Upper lobe of right lung (tissue), 1 donor: ENCODE data around the gene TM2D3. TPM values are rescaled to one million over a fixed set of nuclear protein-coding genes. Genes with fewer than 3 reads are reported as not detected.

ENCODE experiments used
- ATAC-seq: fragments of 200-7000 bp; cut with Tn5 transposase; one replicate; pipeline ENCODE4 v1.9.1; 2020; ENCODE audit warnings: mild to moderate bottlenecking, moderate library complexity
- DNase-seq: peaks from one replicate; pipeline ENCODE4 v3.0.0-alpha.2; 2020
- H3K27ac ChIP-seq: fragments of 200-600 bp; one replicate; pipeline ENCODE4 v1.8.0; 2022
- H3K27me3 ChIP-seq: fragments of 200-600 bp; one replicate; pipeline ENCODE4 v1.8.0; 2022; ENCODE audit warnings: mild to moderate bottlenecking
- H3K36me3 ChIP-seq: fragments of 200-600 bp; one replicate; pipeline ENCODE4 v1.8.0; 2022
- H3K4me1 ChIP-seq: fragments of 200-600 bp; one replicate; pipeline ENCODE4 v1.8.0; 2022
- H3K4me3 ChIP-seq: fragments of 200-600 bp; one replicate; pipeline ENCODE4 v1.8.0; 2022; ENCODE audit warnings: mild to moderate bottlenecking
- H3K9me3 ChIP-seq: fragments of 200-600 bp; one replicate; pipeline ENCODE4 v1.8.0; 2022
- CTCF ChIP-seq: fragments of 200-600 bp; IDR thresholded peaks from one replicate; pipeline ENCODE4 v1.8.0; 2022; ENCODE audit warnings: antibody characterized with exemption
- intact Hi-C: fragments of 100-400 bp; cut with DNase I; formaldehyde crosslinking; loops from one replicate; pipeline ENCODE4 v1.11.0; 2022
- total RNA-seq: library from RNA; stranded (reverse); fragmentation: NEBNext Ultra II Directional; extraction: Animal tissue kit (Norgen Biotek cat#: 25700); gene quantifications from one replicate; pipeline ENCODE4 v1.2.1, GENCODE V29; 2021
- donor health status: DM: no; HTN: yes; CAD: no; lungs with severe emphysema.

Gene TM2D3
- total RNA-seq, 1 donor from 2014 or later: 47.4 TPM

DNA sequence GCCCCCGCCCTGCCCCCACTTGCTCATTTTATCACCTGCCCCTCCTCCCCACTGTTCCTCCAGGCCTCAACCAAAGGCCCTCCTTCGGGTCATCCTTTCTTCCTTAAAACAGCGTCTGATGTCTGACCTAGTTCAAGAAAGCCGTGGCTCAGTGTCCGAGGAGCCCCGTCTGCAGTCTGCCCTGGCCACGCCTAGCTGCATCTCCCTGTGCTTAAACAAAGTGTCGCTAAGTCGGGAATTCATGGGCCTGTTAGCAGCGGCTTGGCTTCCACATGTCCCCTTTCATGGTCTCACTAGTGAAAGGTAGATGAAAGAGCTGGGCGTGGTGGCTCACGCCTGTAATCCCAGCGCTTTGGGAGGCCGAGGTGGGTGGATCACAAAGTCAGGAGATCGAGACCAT is 41.2 kb downstream of the TM2D3 start:
- DNase-seq (no peak), ATAC-seq (no peak)
- Histone ChIP-seq H3K4me1 (no peaks in the 10 kb centered on the region), H3K4me3 (no peak overlapping the region), H3K27me3 (no peaks in the 10 kb centered on the region), H3K9me3 (no peaks in the 10 kb centered on the region), H3K27ac (no peak overlapping the region), H3K36me3 (no peaks in the 10 kb centered on the region)
- intact Hi-C loops: no loop called here
- TF ChIP-seq CTCF: no peak

GRCh38 chr15:101610611-101611000 is 41.6 kb downstream of the TM2D3 start:
- Histone ChIP-seq H3K9me3 (no peaks in the 10 kb centered on the region), H3K4me1 (no peaks in the 10 kb centered on the region), H3K27me3 (no peaks in the 10 kb centered on the region), H3K36me3 (no peaks in the 10 kb centered on the region), H3K4me3 (no peak overlapping the region), H3K27ac (no peak overlapping the region)
- no peak for DNase-seq
- no peak for TF ChIP-seq CTCF
- ATAC-seq: no peak
- intact Hi-C loops: no loop called here

DNA sequence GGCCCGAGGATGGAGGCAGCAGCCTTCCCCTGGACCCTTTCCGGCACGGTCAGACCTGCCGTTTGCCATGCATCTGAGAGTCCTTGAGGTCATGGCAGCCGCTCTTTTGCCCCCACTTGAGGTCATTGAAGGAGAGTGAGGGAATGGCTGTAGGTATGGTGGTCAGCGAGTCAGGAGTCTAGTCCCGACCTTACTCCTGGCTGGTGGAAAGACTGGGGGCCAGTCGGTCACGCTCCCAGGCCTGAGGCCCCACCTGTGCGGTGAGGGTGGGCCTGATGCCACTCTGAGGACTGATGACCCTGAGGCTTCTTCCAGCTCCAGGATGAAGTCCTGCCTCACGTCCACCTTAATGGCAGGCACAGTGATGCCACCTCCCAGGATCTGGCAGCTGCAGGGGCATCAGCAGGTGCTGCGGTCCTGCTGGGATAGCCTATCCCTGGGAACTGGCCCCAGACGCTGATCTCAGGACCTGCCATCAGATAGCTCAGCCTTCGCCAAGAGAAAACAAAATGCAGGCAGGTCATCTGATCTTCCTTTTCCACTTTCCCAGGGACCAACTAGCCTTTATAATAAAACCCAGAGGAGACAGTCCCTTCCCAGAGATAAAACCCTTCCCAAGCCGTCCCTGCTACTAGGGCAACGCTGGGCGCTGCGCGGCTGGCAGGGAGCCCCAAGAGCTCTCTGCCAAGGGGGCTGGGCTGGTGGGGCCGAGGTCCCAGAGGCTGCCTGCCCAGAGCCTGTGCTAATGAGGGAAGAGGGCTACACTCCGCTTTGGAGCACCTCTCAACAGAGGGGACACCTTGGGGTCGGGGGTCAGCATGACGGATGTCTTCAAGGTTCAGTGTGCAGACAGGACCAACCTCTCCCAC is 42.2 kb downstream of the TM2D3 start:
- Histone ChIP-seq H3K4me1 (no peaks in the 10 kb centered on the region), H3K27ac (no peak overlapping the region), H3K4me3 (no peak overlapping the region), H3K36me3 (no peaks in the 10 kb centered on the region), H3K9me3 (no peaks in the 10 kb centered on the region), H3K27me3 (no peaks in the 10 kb centered on the region)
- TF ChIP-seq CTCF: no peak
- ATAC-seq: no peak
- DNase-seq: no peak
- intact Hi-C loops: no loop called here

GRCh38 chr15:101608201-101608600 is 44.0 kb downstream of the TM2D3 start:
- Histone ChIP-seq H3K9me3 (no peaks in the 10 kb centered on the region), H3K4me3 (no peak overlapping the region), H3K4me1 (no peaks in the 10 kb centered on the region), H3K27ac (no peak overlapping the region), H3K27me3 (no peaks in the 10 kb centered on the region), H3K36me3 (no peaks in the 10 kb centered on the region)
- no peak for DNase-seq
- no peak for ATAC-seq
- no peak for TF ChIP-seq CTCF
- intact Hi-C loops: no loop called here

DNA sequence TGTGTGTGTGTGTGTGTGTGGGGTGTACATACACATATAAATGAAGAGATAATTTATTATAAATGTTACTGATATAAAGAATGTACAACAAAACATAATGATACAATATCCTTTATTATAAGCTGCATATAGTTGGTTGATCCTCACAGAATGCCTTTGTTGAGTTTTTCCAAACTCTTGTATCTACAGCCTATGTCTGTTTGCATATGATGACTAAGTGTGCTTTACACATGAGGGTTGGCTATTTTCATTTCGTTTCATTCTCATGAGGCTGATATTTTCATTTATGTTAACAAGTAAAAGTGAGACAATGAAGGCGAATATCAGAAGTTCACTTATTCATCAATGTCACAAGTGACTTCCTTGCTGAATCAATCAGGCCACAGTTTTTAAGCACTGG is 45.1 kb downstream of the TM2D3 start:
- DNase-seq: no peak
- no peak for TF ChIP-seq CTCF
- Histone ChIP-seq H3K27ac (no peak overlapping the region), H3K4me3 (no peak overlapping the region), H3K4me1 (no peaks in the 10 kb centered on the region), H3K27me3 (peaks cover 8% of the 10 kb centered on the region), H3K36me3 (no peaks in the 10 kb centered on the region), H3K9me3 (no peaks in the 10 kb centered on the region)
- no peak for ATAC-seq
- intact Hi-C loops: no loop called here
